HG03354 (cell line): ENCODE results near the gene SKAP1.

Experiments used
- ATAC-seq: cut with Tn5 transposase; IDR thresholded peaks from one replicate; pipeline ENCODE4 v1.9.1; 2021; ENCODE audit warnings: mild to moderate bottlenecking; ENCODE audit not compliant: unreplicated experiment, poor library complexity, severe bottlenecking

Gene SKAP1

GRCh38 chr17:48102798-48103715 lies 327.0 kb downstream of the SKAP1 start:
- ATAC-seq = no peak

- ATAC-seq = no peak
Observed at GRCh38 chr17:48102043-48102750, 327.8 kb downstream of the SKAP1 start.

- ATAC-seq = peak; percentile 88
Observed at GRCh38 chr17:48101012-48101720, 328.8 kb downstream of the SKAP1 start, which contains the start of gene CBX1. Gene CBX1 (minus strand): TSS chr17:48101478. CDS start chr17:48077004, 24,474 bp downstream.

GRCh38 chr17:48100591-48101011 lies 329.4 kb downstream of the SKAP1 start:
- ATAC-seq = no peak

GRCh38 chr17:48100160-48100559 lies 329.9 kb downstream of the SKAP1 start:
- no peak for ATAC-seq

- ATAC-seq = no peak
Observed at GRCh38 chr17:48095611-48096010, 334.4 kb downstream of the SKAP1 start.

GRCh38 chr17:48093341-48094045 lies 336.5 kb downstream of the SKAP1 start:
- no peak for ATAC-seq

- ATAC-seq = no peak
Observed at GRCh38 chr17:48084932-48085331, 345.1 kb downstream of the SKAP1 start.
